Measurements from ENCODE around the gene OR2M2.

- no peak for TF ChIP-seq CTCF (IDR thresholded peaks at IDR 0.05)
- TF ChIP-seq POLR2A (IDR thresholded peaks at IDR 0.05), result no peak
Measured at GRCh38 chr1:248143311-248143710, 31.3 kb upstream of the OR2M2 start.

All from uterus (tissue), 2 donors.